GM23338 (cell line): ENCODE measurements around the gene LHFPL4. TPM values are rescaled to one million over a fixed set of nuclear protein-coding genes. Genes with fewer than 3 reads are reported as not detected.

ENCODE experiments used
- ATAC-seq: fragments of 200-7000 bp; cut with Tn5 transposase; 3 replicates; pipeline ENCODE4 v1.9.1; 2020
- DNase-seq: peaks from one replicate; pipeline ENCODE4 v3.0.0-alpha.2; 2015; ENCODE audit warnings: low spot score
- H2AFZ ChIP-seq: fragments of 200-600 bp; sonication (generic); 2 replicates; pipeline ENCODE4 v1.8.0; 2016; ENCODE audit warnings: antibody characterized with exemption, mild to moderate bottlenecking, moderate library complexity
- H3F3A ChIP-seq: fragments of 200-600 bp; sonication (generic); replicated peaks from 2 replicates; pipeline ENCODE4 v1.8.0; 2017; ENCODE audit warnings: antibody characterized with exemption, mixed run types, low read depth
- H3K27ac ChIP-seq: fragments of 200-600 bp; sonication (generic); 2 replicates; pipeline ENCODE4 v1.6.1; 2016; ENCODE audit warnings: low read depth
- H3K27me3 ChIP-seq: fragments of 200-600 bp; sonication (generic); 2 replicates; pipeline ENCODE4 v1.8.0; 2016; ENCODE audit warnings: mild to moderate bottlenecking, mixed run types, moderate library complexity; ENCODE audit not compliant: insufficient read depth
- H3K36me3 ChIP-seq: fragments of 200-600 bp; sonication (generic); 2 replicates; pipeline ENCODE4 v1.8.0; 2016; ENCODE audit warnings: mild to moderate bottlenecking; ENCODE audit not compliant: insufficient read depth
- H3K4me1 ChIP-seq: fragments of 200-600 bp; sonication (generic); 2 replicates; pipeline ENCODE4 v1.8.0; 2016; ENCODE audit warnings: mild to moderate bottlenecking, moderate library complexity; ENCODE audit not compliant: insufficient read depth
- H3K4me2 ChIP-seq: fragments of 200-600 bp; sonication (generic); 2 replicates; pipeline ENCODE4 v1.7.1; 2017; ENCODE audit warnings: mixed run types
- H3K4me3 ChIP-seq: fragments of 200-600 bp; sonication (generic); 2 replicates; pipeline ENCODE4 v1.6.1; 2016; ENCODE audit warnings: mixed run types
- H3K79me2 ChIP-seq: fragments of 200-600 bp; sonication (generic); replicated peaks from 2 replicates; pipeline ENCODE4 v1.8.0; 2017; ENCODE audit warnings: mild to moderate bottlenecking; ENCODE audit not compliant: insufficient read depth
- H3K9me2 ChIP-seq: fragments of 200-600 bp; sonication (generic); 2 replicates; pipeline ENCODE4 v1.8.0; 2017; ENCODE audit not compliant: insufficient read depth
- H4K20me1 ChIP-seq: fragments of 200-600 bp; sonication (generic); replicated peaks from 2 replicates; pipeline ENCODE4 v1.8.0; 2017; ENCODE audit warnings: mild to moderate bottlenecking; ENCODE audit not compliant: insufficient read depth
- H3K27ac Mint-ChIP-seq: 2 replicates; pipeline ENCODE4 v1.8.0; 2020; ENCODE audit warnings: inconsistent platforms, mild to moderate bottlenecking, moderate library complexity, mixed read lengths
- H3K27me3 Mint-ChIP-seq: 3 replicates; pipeline ENCODE4 v1.8.0; 2022; ENCODE audit warnings: low read depth, mild to moderate bottlenecking, moderate library complexity, mixed read lengths, inconsistent platforms; ENCODE audit not compliant: insufficient read depth, poor library complexity
- H3K36me3 Mint-ChIP-seq: 3 replicates; pipeline ENCODE4 v1.8.0; 2021; ENCODE audit warnings: low read depth, mild to moderate bottlenecking, inconsistent platforms, moderate library complexity, mixed read lengths
- H3K4me1 Mint-ChIP-seq: 3 replicates; pipeline ENCODE4 v1.8.0; 2020; ENCODE audit warnings: mild to moderate bottlenecking, inconsistent platforms, mixed read lengths
- H3K4me3 Mint-ChIP-seq: 3 replicates; pipeline ENCODE4 v1.8.0; 2021; ENCODE audit warnings: moderate library complexity, mild to moderate bottlenecking, inconsistent platforms, mixed read lengths
- H3K9me3 Mint-ChIP-seq: 3 replicates; pipeline ENCODE4 v1.8.0; 2020; ENCODE audit warnings: moderate library complexity, mild to moderate bottlenecking, inconsistent platforms, mixed read lengths
- CREB1 ChIP-seq: fragments of 250-450 bp; sonication (Bioruptor Pico); IDR thresholded peaks from 2 replicates; pipeline ENCODE4 v1.5.0; 2020; ENCODE audit warnings: low read depth, mild to moderate bottlenecking, moderate library complexity
- CTCF ChIP-seq, 2 experiments: fragments of 200-600 bp in 1 of 2; sonication (generic) in 1 of 2; conservative IDR thresholded peaks; 2 replicates each; pipeline versions ENCODE4 v1.5.1 to v1.6.1; 2016 to 2017; ENCODE audit warnings: antibody characterized with exemption in 2 of 2, low read depth in 2 of 2, mild to moderate bottlenecking in 2 of 2, moderate library complexity in 1 of 2
- ETS1 ChIP-seq: IDR thresholded peaks from 2 replicates; pipeline ENCODE4 v1.6.1; 2016; ENCODE audit warnings: antibody characterized with exemption
- EZH2 ChIP-seq: fragments of 200-600 bp; sonication (generic); IDR thresholded peaks from one replicate; pipeline ENCODE4 v1.8.0; 2017; ENCODE audit warnings: antibody characterized with exemption, mild to moderate bottlenecking, low read depth; ENCODE audit not compliant: unreplicated experiment
- EZH2phosphoT487 ChIP-seq: fragments of 200-600 bp; sonication (generic); IDR thresholded peaks from one replicate; pipeline ENCODE4 v1.8.1; 2018; ENCODE audit warnings: antibody characterized with exemption; ENCODE audit not compliant: unreplicated experiment
- JUNB ChIP-seq: IDR thresholded peaks from one replicate; pipeline ENCODE4 v1.6.1; 2016; ENCODE audit warnings: antibody characterized with exemption; ENCODE audit not compliant: unreplicated experiment
- NANOG ChIP-seq: IDR thresholded peaks from 2 replicates; pipeline ENCODE4 v1.6.1; 2016; ENCODE audit warnings: antibody characterized with exemption, borderline replicate concordance
- POLR2AphosphoS5 ChIP-seq: IDR thresholded peaks from 2 replicates; pipeline ENCODE4 v1.6.1; 2016; ENCODE audit warnings: antibody characterized with exemption, low read depth
- REST ChIP-seq: IDR thresholded peaks from one replicate; pipeline ENCODE4 v1.6.1; 2018; ENCODE audit warnings: antibody characterized with exemption; ENCODE audit not compliant: unreplicated experiment
- STAT1 ChIP-seq: IDR thresholded peaks from one replicate; pipeline ENCODE4 v1.6.1; 2016; ENCODE audit warnings: antibody characterized with exemption; ENCODE audit not compliant: unreplicated experiment
- ZNF114 ChIP-seq: fragments of 250-450 bp; sonication (Bioruptor Pico); IDR thresholded peaks from 2 replicates; pipeline ENCODE4 v1.5.0; 2020; ENCODE audit warnings: mild to moderate bottlenecking, moderate library complexity
- ZNF331 ChIP-seq: fragments of 250-450 bp; sonication (Bioruptor Pico); IDR thresholded peaks from 2 replicates; pipeline ENCODE4 v1.5.0; 2020; ENCODE audit warnings: low read depth, mild to moderate bottlenecking, moderate library complexity
- ZNF462 ChIP-seq: fragments of 250-450 bp; sonication (Bioruptor Pico); IDR thresholded peaks from 2 replicates; pipeline ENCODE4 v1.5.0; 2020; ENCODE audit warnings: mild to moderate bottlenecking, moderate library complexity
- polyA plus RNA-seq: library from polyadenylated mRNA; unstranded; fragments of >200 nt; fragmentation: Nextera tagmentation; extraction: Ambion mirVana; gene quantifications from 2 replicates; pipeline ENCODE4 v1.2.1, GENCODE V29; 2016
- total RNA-seq: library from RNA; depleted of rRNA; stranded (reverse); fragments of >200 nt; shearing (Covaris generic); gene quantifications from 2 replicates; pipeline ENCODE4 v1.2.3, GENCODE V29; 2014

Gene LHFPL4
- total and polyA plus RNA-seq, 2 experiments from 2014 or later, result 2.3 to 11.5 TPM

- 0 out of 2 replicates have a peak, but pooled peaks cover 6% of the 10 kb centered on the region for H3F3A ChIP-seq
- peaks cover 30% of the 10 kb centered on the region for H3K79me2 ChIP-seq
- H3K9me3 Mint-ChIP-seq, result no peaks in the 10 kb centered on the region
- H3K27ac Mint-ChIP-seq, result no peak overlapping the region
- H4K20me1 ChIP-seq, result peaks cover 44% of the 10 kb centered on the region
- H3K36me3 Mint-ChIP-seq, result peaks cover 89% of the 10 kb centered on the region
- no peaks in the 10 kb centered on the region for H3K4me1 ChIP-seq
- no peaks in the 10 kb centered on the region for H3K27me3 ChIP-seq
- no peak overlapping the region for H3K4me3 ChIP-seq
- no peaks in the 10 kb centered on the region for H3K27me3 Mint-ChIP-seq
- no peak overlapping the region for H3K4me3 Mint-ChIP-seq
- H3K4me2 ChIP-seq, result no peak overlapping the region
- no peaks in the 10 kb centered on the region for H3K9me2 ChIP-seq
- DNase-seq (no peak), ATAC-seq (no peak)
- H2AFZ ChIP-seq, result no peak overlapping the region
- no peak for TF ChIP-seq CTCF (conservative IDR thresholded peaks at IDR 0.05; ENCODE audit: low read depth in 2 of 2)
- TF ChIP-seq POLR2AphosphoS5, result no peak
- TF ChIP-seq EZH2phosphoT487, result no peak
- TF ChIP-seq EZH2, result no peak
- TF ChIP-seq ETS1, result no peak
- TF ChIP-seq JUNB, result no peak
- TF ChIP-seq REST, result no peak
- no peak for TF ChIP-seq ZNF331 (CRISPR knock-in tag)
- TF ChIP-seq ZNF114 (CRISPR knock-in tag), result no peak
- no peak for TF ChIP-seq ZNF462 (CRISPR knock-in tag)
- TF ChIP-seq STAT1, result no peak
- no peak for TF ChIP-seq CREB1 (CRISPR knock-in tag)
- no peak for TF ChIP-seq NANOG
- no peaks in the 10 kb centered on the region for H3K4me1 Mint-ChIP-seq
- no peak overlapping the region for H3K27ac ChIP-seq
- H3K36me3 ChIP-seq, result peaks cover 91% of the 10 kb centered on the region
Measured at GRCh38 chr3:9450126-9450525, 103.5 kb downstream of the LHFPL4 start.
